ENCODE data around the gene FIGLA.
"Not testable (repeated sequence)": the region's sequence is repeated elsewhere in the genome, so short reads cannot be mapped to it uniquely, and the experiment has no call there.

FIGLA gene

GRCh38 chr2:70743677-70744076 lies 46.8 kb downstream of the FIGLA start:
- no peak for DNase-seq (ENCODE audit: low read depth)
- TF ChIP-seq CTCF (IDR thresholded peaks at IDR 0.05; ENCODE audit: control insufficient read depth, insufficient read depth, low read depth, low read length, missing control alignments): no peak
- no peak overlapping the region for H3K4me3 ChIP-seq (ENCODE audit: control insufficient read depth, low read depth, low read length)

- no peak for DNase-seq (ENCODE audit: low read depth)
- no peak overlapping the region for H3K4me3 ChIP-seq (ENCODE audit: control insufficient read depth, low read depth, low read length)
- no peak for TF ChIP-seq CTCF (IDR thresholded peaks at IDR 0.05; ENCODE audit: control insufficient read depth, insufficient read depth, low read depth, low read length, missing control alignments)
These were observed 47.4 kb downstream of the FIGLA start for GRCh38 chr2:70743068-70743467.

GRCh38 chr2:70739492-70739891 lies 51.0 kb downstream of the FIGLA start:
- H3K4me3 ChIP-seq (ENCODE audit: control insufficient read depth, low read depth, low read length): not testable (repeated sequence)

GRCh38 chr2:70738159-70738558 lies 52.3 kb downstream of the FIGLA start:
- no peak overlapping the region for H3K4me3 ChIP-seq (ENCODE audit: control insufficient read depth, low read depth, low read length)
- TF ChIP-seq CTCF (IDR thresholded peaks at IDR 0.05; ENCODE audit: control insufficient read depth, insufficient read depth, low read depth, low read length, missing control alignments): no peak
- no peak for DNase-seq (ENCODE audit: low read depth)

More at GRCh38 chr2:70739492-70739891, 51.0 kb downstream of the FIGLA start:
- not testable (repeated sequence) for DNase-seq (ENCODE audit: low read depth)

GRCh38 chr2:70735071-70735470 lies 55.4 kb downstream of the FIGLA start:
- TF ChIP-seq CTCF (IDR thresholded peaks at IDR 0.05; ENCODE audit: control insufficient read depth, insufficient read depth, low read depth, low read length, missing control alignments): no peak
- no peak for DNase-seq (ENCODE audit: low read depth)
- no peak overlapping the region for H3K4me3 ChIP-seq (ENCODE audit: control insufficient read depth, low read depth, low read length)

- no peak for TF ChIP-seq CTCF (IDR thresholded peaks at IDR 0.05; ENCODE audit: control insufficient read depth, insufficient read depth, low read depth, low read length, missing control alignments)
- DNase-seq (ENCODE audit: low read depth): no peak
- H3K4me3 ChIP-seq (ENCODE audit: control insufficient read depth, low read depth, low read length): no peak overlapping the region
These were observed 56.7 kb downstream of the FIGLA start for GRCh38 chr2:70733646-70734180.

GRCh38 chr2:70732766-70733645 lies 57.4 kb downstream of the FIGLA start:
- H3K4me3 ChIP-seq (ENCODE audit: control insufficient read depth, low read depth, low read length): no peak overlapping the region
- DNase-seq (ENCODE audit: low read depth): no peak
- TF ChIP-seq CTCF (IDR thresholded peaks at IDR 0.05; ENCODE audit: control insufficient read depth, insufficient read depth, low read depth, low read length, missing control alignments): no peak
